GM18508 (cell line): Measurements from ENCODE around the gene SPATA13.
A peak's percentile ranks its signal among the peaks of the same experiment; 100 is the strongest.

Experiments used
- ATAC-seq: cut with Tn5 transposase; IDR thresholded peaks from one replicate; pipeline ENCODE4 v1.9.1; 2021; ENCODE audit warnings: moderate number of reproducible peaks; ENCODE audit not compliant: insufficient read depth, unreplicated experiment

The SPATA13 gene

GRCh38 chr13:24138911-24139310, 21.6 kb upstream of the SPATA13 start:
- no peak for ATAC-seq

- ATAC-seq, result no peak
Observed at GRCh38 chr13:24141333-24141910, 19.1 kb upstream of the SPATA13 start.

- ATAC-seq, result no peak
Observed at GRCh38 chr13:24142453-24142852, 18.1 kb upstream of the SPATA13 start.

GRCh38 chr13:24142886-24143285, 17.6 kb upstream of the SPATA13 start:
- ATAC-seq, result no peak

GRCh38 chr13:24145240-24145639, 15.3 kb upstream of the SPATA13 start:
- ATAC-seq, result no peak

- ATAC-seq, result no peak
Observed at GRCh38 chr13:24145674-24146073, 14.8 kb upstream of the SPATA13 start.

- ATAC-seq, result no peak
Observed at GRCh38 chr13:24146961-24147569, 13.5 kb upstream of the SPATA13 start.

GRCh38 chr13:24147570-24147963, 13.0 kb upstream of the SPATA13 start:
- peak; percentile 90 for ATAC-seq

- no peak for ATAC-seq
Observed at GRCh38 chr13:24148414-24149235, 11.9 kb upstream of the SPATA13 start.

GRCh38 chr13:24149246-24150032, 11.1 kb upstream of the SPATA13 start:
- ATAC-seq, result no peak

- no peak for ATAC-seq
Observed at GRCh38 chr13:24150572-24150971, 9.9 kb upstream of the SPATA13 start.

- no peak for ATAC-seq
Observed at GRCh38 chr13:24151864-24152263, 8.7 kb upstream of the SPATA13 start.

- ATAC-seq, result no peak
Observed at GRCh38 chr13:24152292-24153214, 8.0 kb upstream of the SPATA13 start.

- ATAC-seq, result no peak
Observed at GRCh38 chr13:24153347-24153746, 7.2 kb upstream of the SPATA13 start.

- ATAC-seq, result no peak
Observed at GRCh38 chr13:24153979-24154701, 6.4 kb upstream of the SPATA13 start.

GRCh38 chr13:24159357-24159756, 1.2 kb upstream of the SPATA13 start:
- no peak for ATAC-seq

- ATAC-seq, result no peak
Observed at GRCh38 chr13:24161010-24161775, 673 bp downstream of the SPATA13 start.

GRCh38 chr13:24161980-24162525, 1.5 kb downstream of the SPATA13 start:
- ATAC-seq, result no peak
